Right atrium auricular region (tissue), 2 donors: Measurements from ENCODE around the gene CERS2. TPM values are rescaled to one million over a fixed set of nuclear protein-coding genes. Genes with fewer than 3 reads are reported as not detected.

Experiments
- DNase-seq: peaks from one replicate; pipeline ENCODE4 v3.0.0-alpha.2; 2019; ENCODE audit warnings: low spot score
- H3K27ac ChIP-seq, 2 donors: fragments of 200-600 bp; sonication (generic); 1 replicate in 1 of 2; 2 replicates in 1 of 2; pipeline ENCODE4 v1.5.1; 2016 to 2019
- H3K27me3 ChIP-seq, 2 donors: fragments of 200-600 bp; sonication (generic); one replicate each; pipeline versions ENCODE4 v1.5.1 to v1.6.0; 2017 to 2019
- H3K36me3 ChIP-seq: fragments of 200-600 bp; sonication (generic); one replicate; pipeline ENCODE4 v1.5.1; 2016
- H3K4me1 ChIP-seq, 2 donors: fragments of 200-600 bp; sonication (generic); one replicate each; pipeline versions ENCODE4 v1.5.1 to v1.6.0; 2017 to 2019
- H3K4me3 ChIP-seq, 2 donors: fragments of 200-600 bp; sonication (generic); 1 replicate in 1 of 2; 2 replicates in 1 of 2; pipeline ENCODE4 v1.5.1; 2017 to 2019; ENCODE audit warnings: mild to moderate bottlenecking in 1 of 2, moderate library complexity in 1 of 2
- H3K9me3 ChIP-seq, 2 donors: fragments of 200-600 bp; sonication (generic); one replicate each; pipeline ENCODE4 v1.5.1; 2019
- total RNA-seq, 2 donors: library from RNA; depleted of rRNA; stranded (reverse); fragments of >200 nt; gene quantifications; one replicate each; pipeline ENCODE4 v1.1.0, GENCODE V29; 2016
- TF ChIP-seq, protein P1 (sequence below), 2 donors: fragments of 200-600 bp; sonication (generic); IDR thresholded peaks; one replicate each; pipeline ENCODE4 v1.5.1; 2019; ENCODE audit warnings: antibody characterized with exemption in 2 of 2

The CERS2 gene
- total RNA-seq, 2 donors from 2014 or later = 47.9 to 91.4 TPM

DNA sequence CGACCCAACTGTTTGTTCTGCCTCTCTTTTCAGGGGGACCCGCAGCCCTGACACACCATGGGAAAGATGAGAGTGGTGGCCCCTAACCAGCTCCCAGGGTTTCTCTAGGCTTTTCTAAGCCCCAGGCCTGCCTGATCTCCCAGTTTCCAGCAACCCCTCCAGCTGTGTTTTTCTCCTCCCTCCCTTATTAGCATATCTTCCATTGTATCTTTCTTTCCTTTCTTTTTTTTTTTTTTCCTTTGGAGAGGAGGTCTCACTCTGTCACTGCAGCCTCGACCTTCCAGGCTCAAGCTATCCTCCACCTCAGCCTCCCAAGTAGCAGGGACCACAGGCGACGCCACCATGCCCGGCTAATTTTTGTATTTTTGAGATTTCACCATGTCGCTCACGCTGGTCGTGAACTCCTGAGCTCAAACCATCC is 1.8 kb upstream of the CERS2 start:
- TF ChIP-seq, protein P1, sequence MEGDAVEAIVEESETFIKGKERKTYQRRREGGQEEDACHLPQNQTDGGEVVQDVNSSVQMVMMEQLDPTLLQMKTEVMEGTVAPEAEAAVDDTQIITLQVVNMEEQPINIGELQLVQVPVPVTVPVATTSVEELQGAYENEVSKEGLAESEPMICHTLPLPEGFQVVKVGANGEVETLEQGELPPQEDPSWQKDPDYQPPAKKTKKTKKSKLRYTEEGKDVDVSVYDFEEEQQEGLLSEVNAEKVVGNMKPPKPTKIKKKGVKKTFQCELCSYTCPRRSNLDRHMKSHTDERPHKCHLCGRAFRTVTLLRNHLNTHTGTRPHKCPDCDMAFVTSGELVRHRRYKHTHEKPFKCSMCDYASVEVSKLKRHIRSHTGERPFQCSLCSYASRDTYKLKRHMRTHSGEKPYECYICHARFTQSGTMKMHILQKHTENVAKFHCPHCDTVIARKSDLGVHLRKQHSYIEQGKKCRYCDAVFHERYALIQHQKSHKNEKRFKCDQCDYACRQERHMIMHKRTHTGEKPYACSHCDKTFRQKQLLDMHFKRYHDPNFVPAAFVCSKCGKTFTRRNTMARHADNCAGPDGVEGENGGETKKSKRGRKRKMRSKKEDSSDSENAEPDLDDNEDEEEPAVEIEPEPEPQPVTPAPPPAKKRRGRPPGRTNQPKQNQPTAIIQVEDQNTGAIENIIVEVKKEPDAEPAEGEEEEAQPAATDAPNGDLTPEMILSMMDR (IDR thresholded peaks at IDR 0.05) = no peak
- H3K27ac ChIP-seq = peak overlapping the region in 1 of 2 donors; percentile 77
- peaks cover 0 to 58% of the 10 kb centered on the region in 2 donors for H3K4me1 ChIP-seq
- no peaks in the 10 kb centered on the region for H3K36me3 ChIP-seq
- H3K4me3 ChIP-seq = no peak overlapping the region
- H3K27me3 ChIP-seq = no peaks in the 10 kb centered on the region
- no peaks in the 10 kb centered on the region for H3K9me3 ChIP-seq
- DNase-seq = no peak

DNA sequence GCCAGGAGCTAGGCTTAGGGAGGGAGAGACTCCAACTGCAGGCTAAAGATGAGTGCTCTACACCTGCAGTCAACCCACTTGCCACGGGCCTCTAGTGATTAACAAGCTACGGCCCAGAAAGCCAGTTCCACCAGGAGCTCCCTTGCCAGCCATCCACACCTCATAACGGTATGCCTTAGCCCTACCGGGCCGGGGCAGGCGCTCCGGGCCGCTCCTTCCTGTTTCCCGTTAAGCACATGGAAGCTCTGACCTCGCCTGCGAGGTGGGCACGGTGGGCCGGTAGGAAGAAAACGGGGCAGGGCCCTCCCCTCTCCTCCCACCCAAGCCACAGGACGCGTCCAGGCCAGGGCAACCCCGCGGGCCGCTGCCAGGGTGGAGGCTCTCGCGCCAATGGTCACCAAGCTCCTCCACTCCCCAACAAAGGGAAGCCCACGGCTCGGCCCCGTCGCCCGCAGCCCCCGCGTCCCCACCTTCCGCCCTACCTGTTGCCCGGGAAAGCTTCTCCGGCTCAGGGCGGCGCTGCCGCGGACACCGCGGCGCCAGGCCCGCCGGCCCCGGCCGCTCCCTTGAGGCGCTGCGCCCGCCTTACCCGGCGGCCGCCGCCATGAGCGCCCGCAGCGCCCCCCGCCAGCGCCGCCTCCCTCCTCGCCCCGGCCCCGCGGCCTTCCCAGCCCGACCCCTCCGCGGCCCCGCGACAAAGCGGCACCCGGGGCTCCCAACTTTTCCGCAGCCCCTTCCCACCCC is 627 bp downstream of the CERS2 start:
- peaks cover 0 to 74% of the 10 kb centered on the region in 2 donors for H3K4me1 ChIP-seq
- TF ChIP-seq, protein P1 (IDR thresholded peaks at IDR 0.05) = no peak

DNA sequence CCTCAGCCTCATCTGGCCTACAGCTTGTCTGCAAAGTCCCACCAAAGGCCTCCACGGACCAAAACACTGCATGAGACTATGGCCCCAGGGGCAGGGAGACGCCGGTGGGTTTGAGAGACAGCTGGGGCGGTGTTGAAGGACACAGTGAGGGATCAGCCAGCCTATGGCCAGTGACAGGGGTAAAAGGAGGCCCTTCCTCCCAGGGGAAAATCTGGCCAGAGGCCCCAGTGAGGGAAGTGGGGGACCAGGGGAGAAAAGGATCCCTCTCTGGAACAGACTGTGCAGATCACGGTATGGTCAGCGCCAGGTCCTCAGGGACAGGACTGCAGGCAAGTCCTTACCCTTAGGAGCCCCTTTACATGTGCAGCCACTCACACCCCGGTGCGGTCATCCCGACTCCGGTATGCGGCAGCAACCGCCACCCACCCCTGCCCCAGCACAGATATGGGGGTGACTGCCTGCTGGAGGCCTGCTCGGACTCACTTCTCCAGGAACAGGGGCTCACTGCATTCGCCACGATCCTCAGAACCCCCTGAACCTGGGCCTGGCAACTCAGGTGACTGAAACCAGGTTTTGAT is 1.3 kb downstream of the CERS2 start:
- Histone ChIP-seq H3K4me3 (peak overlapping the region; percentile 84 to 89), H3K9me3 (no peaks in the 10 kb centered on the region), H3K27ac (peak overlapping the region; percentile 94 to 97), H3K27me3 (no peaks in the 10 kb centered on the region), H3K36me3 (peaks cover 6% of the 10 kb centered on the region), H3K4me1 (peaks cover 0 to 68% of the 10 kb centered on the region in 2 donors)
- TF ChIP-seq, protein P1 (IDR thresholded peaks at IDR 0.05) = no peak
- DNase-seq = no peak

More for the DNA sequence above, 627 bp downstream of the CERS2 start:
- Histone ChIP-seq H3K36me3 (no peaks in the 10 kb centered on the region), H3K27me3 (no peaks in the 10 kb centered on the region), H3K4me3 (peak overlapping the region; percentile 84 to 89), H3K9me3 (no peaks in the 10 kb centered on the region), H3K27ac (peak overlapping the region; percentile 94 to 97)
- DNase-seq = no peak

DNA sequence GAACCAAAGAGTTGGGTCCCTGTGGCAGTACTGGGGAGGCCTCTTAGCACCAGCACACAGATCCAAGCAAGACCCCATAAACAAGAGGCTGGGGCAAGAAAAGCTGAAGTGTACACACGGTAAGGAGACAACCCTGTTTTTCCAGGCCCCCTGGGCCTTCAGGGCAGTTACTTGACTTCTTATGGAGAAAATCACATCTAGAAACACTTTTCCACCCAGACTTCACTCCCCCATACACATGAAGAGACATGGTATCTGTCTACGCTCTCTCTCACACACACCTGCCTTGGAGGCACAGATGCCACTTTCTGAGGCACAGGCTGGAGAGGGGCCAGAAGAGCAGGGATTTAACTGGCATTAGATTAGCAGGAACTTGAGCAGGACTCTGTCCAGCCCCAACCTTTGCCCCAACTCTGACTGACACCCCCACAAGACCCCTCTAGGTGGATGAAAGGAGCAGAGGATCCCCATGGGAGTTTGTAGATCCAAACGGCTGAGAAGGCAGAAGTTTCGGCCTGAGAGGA is 2.2 kb downstream of the CERS2 start:
- Histone ChIP-seq H3K27ac (peak overlapping the region; percentile 94 to 97), H3K36me3 (peaks cover 15% of the 10 kb centered on the region), H3K27me3 (no peaks in the 10 kb centered on the region), H3K4me3 (peak overlapping the region in 1 of 2 donors; percentile 84), H3K9me3 (no peaks in the 10 kb centered on the region), H3K4me1 (peaks cover 0 to 59% of the 10 kb centered on the region in 2 donors)
- TF ChIP-seq, protein P1 (IDR thresholded peaks at IDR 0.05) = no peak
- no peak for DNase-seq

DNA sequence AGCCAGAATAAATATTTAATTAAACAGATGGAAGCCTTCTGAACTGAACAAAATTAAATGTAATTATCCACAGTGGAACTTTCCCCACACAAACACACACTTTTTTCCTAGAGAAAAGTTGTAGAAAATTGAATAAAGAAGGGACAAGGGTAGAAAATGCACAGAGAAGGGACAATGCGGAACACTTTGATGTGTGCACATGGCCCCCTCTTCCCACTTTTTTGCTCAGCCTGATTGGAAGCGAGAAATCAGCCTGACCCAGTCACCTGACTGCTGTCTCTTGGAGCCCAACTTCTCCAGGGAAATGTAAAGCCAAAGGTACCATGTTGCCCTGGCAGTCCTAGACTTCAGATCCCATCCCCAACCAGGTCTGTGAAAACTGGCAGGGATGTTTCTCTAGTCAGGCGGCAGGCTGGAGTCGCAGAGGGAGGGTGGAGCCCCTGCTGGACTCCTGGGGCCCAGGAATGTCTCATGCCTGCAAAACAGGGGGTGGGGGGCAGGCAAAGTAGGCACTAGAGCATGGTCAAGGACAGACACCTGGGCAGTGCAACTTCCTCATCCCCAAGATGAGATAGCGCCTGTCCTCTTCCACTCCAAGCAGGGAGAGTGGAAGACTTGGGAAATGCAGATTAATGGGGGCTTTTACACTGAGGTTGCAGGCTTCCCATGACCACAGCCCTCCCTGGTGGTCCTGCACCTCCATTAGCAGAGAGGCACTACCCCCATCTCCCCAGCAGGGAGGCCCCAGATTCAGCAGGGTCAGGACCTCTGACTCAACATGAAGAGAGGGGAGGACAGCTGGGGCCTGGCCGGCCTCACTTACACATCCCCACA is 2.8 kb downstream of the CERS2 start:
- Histone ChIP-seq H3K36me3 (peaks cover 21% of the 10 kb centered on the region), H3K27me3 (no peaks in the 10 kb centered on the region), H3K9me3 (no peaks in the 10 kb centered on the region), H3K4me3 (no peak overlapping the region), H3K27ac (peak overlapping the region; percentile 94 to 97), H3K4me1 (peaks cover 0 to 53% of the 10 kb centered on the region in 2 donors)
- DNase-seq = no peak
- TF ChIP-seq, protein P1 (IDR thresholded peaks at IDR 0.05) = no peak
